Measurements from ENCODE around the gene SPIRE1. TPM values are rescaled to one million over a fixed set of nuclear protein-coding genes. Genes with fewer than 3 reads are reported as not detected.
A peak's percentile ranks its signal among the peaks of the same experiment; 100 is the strongest.

The SPIRE1 gene
- total RNA-seq, 1 experiment from 2014 or later = 9.5 TPM

GRCh38 chr18:12694032-12694431 is 36.1 kb upstream of the SPIRE1 start:
- BruUV-seq (replicated peaks) = no TSS peak
- Histone ChIP-seq H3K4me1 (peaks cover 15% of the 10 kb centered on the region), H3K36me3 (ENCODE audit: control insufficient read depth, insufficient read depth, low read length) (peaks cover 1% of the 10 kb centered on the region; the same call in 1 of the 2 replicates), H3K9me3 (no peaks in the 10 kb centered on the region), H3K27me3 (replicated peaks; ENCODE audit: control insufficient read depth, insufficient read depth, low read length) (no peaks in the 10 kb centered on the region), H3K4me3 (ENCODE audit: low read depth, low read length) (no peak overlapping the region)
- peak overlapping the region; percentile 29 for H3K27ac Mint-ChIP-seq (ENCODE audit: unreplicated experiment)
- no peak for DNase-seq
- H3K9me3 Mint-ChIP-seq (ENCODE audit: unreplicated experiment) = no peaks in the 10 kb centered on the region
- no peak for TF ChIP-seq CTCF (IDR thresholded peaks at IDR 0.05; ENCODE audit: insufficient read depth in 1 of 2, low read depth in 1 of 2, low read length in 1 of 2, severe bottlenecking in 1 of 2, unreplicated experiment in 1 of 2)
- H3K4me3 Mint-ChIP-seq (ENCODE audit: unreplicated experiment) = no peak overlapping the region
- peaks cover 55% of the 10 kb centered on the region for H3K36me3 Mint-ChIP-seq (ENCODE audit: insufficient read depth, unreplicated experiment)
- intact Hi-C loops (cut with micrococcal nuclease; ENCODE audit: unreplicated experiment) = no loop called here
- POLR2A ChIA-PET = no interaction called here
- CTCF ChIA-PET = interaction anchor here (0.7 kb wide), 1 partner anchor 176 kb away, joined by 3 read pairs; no protein-coding TSS in a partner anchor
- H3K4me1 Mint-ChIP-seq (ENCODE audit: low read depth, unreplicated experiment) = peaks cover 16% of the 10 kb centered on the region
- no peaks in the 10 kb centered on the region for H3K27me3 Mint-ChIP-seq (ENCODE audit: insufficient read depth, unreplicated experiment)

- H3K27me3 ChIP-seq (replicated peaks; ENCODE audit: control insufficient read depth, insufficient read depth, low read length) = no peaks in the 10 kb centered on the region
- Mint-ChIP-seq H3K27ac (ENCODE audit: unreplicated experiment) (peak overlapping the region; percentile 14), H3K4me3 (ENCODE audit: unreplicated experiment) (no peak overlapping the region), H3K27me3 (ENCODE audit: insufficient read depth, unreplicated experiment) (no peaks in the 10 kb centered on the region), H3K36me3 (ENCODE audit: insufficient read depth, unreplicated experiment) (peaks cover 40% of the 10 kb centered on the region), H3K9me3 (ENCODE audit: unreplicated experiment) (no peaks in the 10 kb centered on the region), H3K4me1 (ENCODE audit: low read depth, unreplicated experiment) (peaks cover 16% of the 10 kb centered on the region)
- intact Hi-C loops (cut with micrococcal nuclease; ENCODE audit: unreplicated experiment) = no loop called here
- peaks cover 1% of the 10 kb centered on the region; the same call in 1 of the 2 replicates for H3K36me3 ChIP-seq (ENCODE audit: control insufficient read depth, insufficient read depth, low read length)
- no TSS peak for BruUV-seq (replicated peaks)
- CTCF ChIA-PET = interaction anchor here (0.7 kb wide), 1 partner anchor 233 kb away, joined by 4 read pairs; no protein-coding TSS in a partner anchor
- DNase-seq = no peak
- H3K4me1 ChIP-seq = peaks cover 6% of the 10 kb centered on the region; the same call in 1 of the 2 replicates
- H3K9me3 ChIP-seq = no peaks in the 10 kb centered on the region
- no peak overlapping the region for H3K4me3 ChIP-seq (ENCODE audit: low read depth, low read length)
- no peak for TF ChIP-seq CTCF (IDR thresholded peaks at IDR 0.05; ENCODE audit: insufficient read depth in 1 of 2, low read depth in 1 of 2, low read length in 1 of 2, severe bottlenecking in 1 of 2, unreplicated experiment in 1 of 2)
- POLR2A ChIA-PET = no interaction called here
These were observed 34.3 kb upstream of the SPIRE1 start for GRCh38 chr18:12692206-12692605.

GRCh38 chr18:12689256-12689850 is 31.4 kb upstream of the SPIRE1 start:
- Mint-ChIP-seq H3K36me3 (ENCODE audit: insufficient read depth, unreplicated experiment) (peaks cover 39% of the 10 kb centered on the region), H3K4me1 (ENCODE audit: low read depth, unreplicated experiment) (peaks cover 16% of the 10 kb centered on the region), H3K27me3 (ENCODE audit: insufficient read depth, unreplicated experiment) (no peaks in the 10 kb centered on the region), H3K4me3 (ENCODE audit: unreplicated experiment) (no peak overlapping the region), H3K9me3 (ENCODE audit: unreplicated experiment) (no peaks in the 10 kb centered on the region), H3K27ac (ENCODE audit: unreplicated experiment) (no peak overlapping the region)
- POLR2A ChIA-PET = no interaction called here
- no peaks in the 10 kb centered on the region for H3K27me3 ChIP-seq (replicated peaks; ENCODE audit: control insufficient read depth, insufficient read depth, low read length)
- DNase-seq = no peak
- H3K9me3 ChIP-seq = no peaks in the 10 kb centered on the region
- no peak overlapping the region for H3K4me3 ChIP-seq (ENCODE audit: low read depth, low read length)
- CTCF ChIA-PET = no interaction called here
- intact Hi-C loops (cut with micrococcal nuclease; ENCODE audit: unreplicated experiment) = no loop called here
- BruUV-seq (replicated peaks) = no TSS peak
- H3K4me1 ChIP-seq = 0 out of 2 replicates have a peak, but pooled peaks cover 4% of the 10 kb centered on the region
- no peaks in the 10 kb centered on the region for H3K36me3 ChIP-seq (ENCODE audit: control insufficient read depth, insufficient read depth, low read length)
- no peak for TF ChIP-seq CTCF (IDR thresholded peaks at IDR 0.05; ENCODE audit: insufficient read depth in 1 of 2, low read depth in 1 of 2, low read length in 1 of 2, severe bottlenecking in 1 of 2, unreplicated experiment in 1 of 2)
